Measurements from ENCODE around the gene EFCAB13.

- TF ChIP-seq EZH2 (IDR thresholded peaks at IDR 0.05; ENCODE audit: borderline replicate concordance, low read depth, low read length, poor library complexity, severe bottlenecking) (no peak), CTCF (conservative IDR thresholded peaks at IDR 0.05; ENCODE audit: low read depth, low read length) (no peak)
Observed at GRCh38 chr17:47413872-47414271, 90.1 kb downstream of the EFCAB13 start.
